NCI-H1436 (cell line): Measurements from ENCODE around the gene RAX.
"Not testable (repeated sequence)": the region's sequence is repeated elsewhere in the genome, so short reads cannot be mapped to it uniquely, and the experiment has no call there.

Source experiments
- DNase-seq: peaks from one replicate; lab custom pipeline; 2025; lab: John Stamatoyannopoulos, UW

The RAX gene

DNA sequence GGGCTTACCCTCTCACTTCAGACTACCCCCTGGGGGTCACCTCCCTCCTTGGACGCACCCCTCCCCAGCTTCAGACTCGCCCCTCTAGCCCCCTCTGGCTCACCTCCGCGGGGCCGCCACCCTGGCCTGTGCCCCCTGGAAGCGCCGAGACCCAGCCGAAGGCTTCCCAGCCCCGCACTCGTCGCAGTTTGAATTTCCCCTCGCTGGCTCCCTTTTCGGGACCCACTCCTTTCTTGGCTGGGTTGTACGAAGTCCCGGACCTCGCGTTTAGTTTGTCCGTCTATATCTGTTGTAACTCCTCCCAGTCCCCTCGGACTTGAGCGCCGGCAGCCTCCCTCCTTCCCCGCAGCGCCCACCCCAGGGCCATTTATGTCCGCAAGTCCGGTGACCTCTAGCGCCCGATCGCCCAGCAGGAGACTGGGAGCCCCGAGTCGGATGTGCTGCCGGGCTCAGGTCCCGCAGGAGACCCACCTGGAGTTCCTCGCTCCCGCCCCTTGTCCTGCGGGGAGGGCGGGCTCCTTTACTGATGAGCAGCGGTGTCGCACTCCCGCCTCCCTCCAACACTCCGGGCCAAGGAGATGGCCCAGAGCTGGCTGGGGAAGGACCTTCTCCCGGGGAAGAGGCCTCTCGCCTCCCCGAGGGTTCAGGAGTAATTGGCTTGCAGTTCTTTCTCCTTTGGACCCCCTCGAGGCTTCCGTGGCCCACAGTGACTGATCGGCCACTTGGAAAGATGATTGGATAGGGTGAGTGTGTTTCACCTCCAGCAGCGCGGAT lies 692 bp upstream of the RAX start:
- no peak for DNase-seq

DNA sequence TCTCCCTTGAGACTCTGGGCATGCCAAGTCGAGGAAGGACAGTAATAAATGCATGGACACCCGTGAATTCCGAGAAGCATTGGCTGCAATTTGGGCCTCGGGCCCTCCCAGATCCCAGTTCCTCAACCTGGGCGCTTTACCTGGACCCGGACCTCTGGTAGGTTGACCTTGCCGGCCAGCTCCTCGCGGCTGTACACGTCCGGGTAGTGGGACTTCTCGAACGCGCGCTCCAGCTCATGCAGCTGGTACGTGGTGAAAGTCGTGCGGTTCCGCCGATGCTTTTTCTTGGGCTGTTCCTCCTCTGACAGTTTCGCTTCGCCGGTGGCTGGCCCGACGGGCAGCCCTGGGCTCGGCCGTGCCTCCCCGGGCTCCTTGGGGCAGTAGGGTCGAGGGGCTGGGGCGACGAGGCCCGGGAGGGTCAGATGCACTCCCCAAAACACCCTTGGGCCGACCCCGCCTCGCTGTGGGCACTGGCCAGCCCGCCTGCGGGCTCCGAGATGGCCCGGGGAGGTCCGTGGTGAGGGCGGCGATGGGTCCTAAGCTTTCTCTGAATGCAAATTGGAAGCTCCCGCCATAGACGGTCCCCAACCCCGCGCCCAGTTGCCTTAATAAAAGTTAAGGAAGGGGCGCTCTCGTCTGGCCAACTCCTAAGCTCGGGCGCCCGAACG lies 899 bp downstream of the RAX start:
- no peak for DNase-seq

DNA sequence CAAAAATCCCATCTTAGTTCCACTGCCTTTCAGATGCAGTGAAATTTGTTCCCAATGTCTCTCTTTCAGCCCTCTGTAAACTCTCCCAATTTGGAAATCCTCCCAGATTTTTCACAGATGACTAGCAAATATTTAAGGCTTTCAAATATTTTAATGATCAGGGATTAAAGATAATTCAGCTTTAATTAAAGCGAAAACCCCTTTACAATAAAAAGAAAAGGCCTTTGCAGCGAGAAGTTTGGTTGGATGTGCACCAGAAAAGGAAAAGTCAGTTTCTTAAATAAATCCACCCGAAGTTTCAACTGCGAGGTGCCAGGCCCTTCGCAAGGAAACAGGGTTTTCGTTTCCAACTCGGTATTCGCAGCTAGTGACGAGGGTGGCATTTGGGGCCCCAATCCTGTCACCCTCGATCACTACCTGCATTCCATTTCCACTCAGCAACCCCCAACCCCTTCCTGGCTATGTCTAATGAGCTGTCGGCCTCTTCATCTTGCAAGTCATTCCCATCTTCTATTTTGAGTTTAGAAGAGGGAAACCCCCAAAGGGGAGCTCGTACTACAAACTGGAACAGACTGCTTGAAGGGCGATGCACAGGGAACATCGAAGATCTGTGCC lies 1.5 kb downstream of the RAX start:
- DNase-seq = no peak

GRCh38 chr18:59270689-59271257 lies 2.5 kb downstream of the RAX start:
- no peak for DNase-seq

- no peak for DNase-seq
Measured at GRCh38 chr18:59269563-59270119, 3.6 kb downstream of the RAX start.

- no peak for DNase-seq
Measured at GRCh38 chr18:59268721-59269562, 4.3 kb downstream of the RAX start.

- no peak for DNase-seq
Measured at GRCh38 chr18:59268127-59268720, 5.0 kb downstream of the RAX start.

DNA sequence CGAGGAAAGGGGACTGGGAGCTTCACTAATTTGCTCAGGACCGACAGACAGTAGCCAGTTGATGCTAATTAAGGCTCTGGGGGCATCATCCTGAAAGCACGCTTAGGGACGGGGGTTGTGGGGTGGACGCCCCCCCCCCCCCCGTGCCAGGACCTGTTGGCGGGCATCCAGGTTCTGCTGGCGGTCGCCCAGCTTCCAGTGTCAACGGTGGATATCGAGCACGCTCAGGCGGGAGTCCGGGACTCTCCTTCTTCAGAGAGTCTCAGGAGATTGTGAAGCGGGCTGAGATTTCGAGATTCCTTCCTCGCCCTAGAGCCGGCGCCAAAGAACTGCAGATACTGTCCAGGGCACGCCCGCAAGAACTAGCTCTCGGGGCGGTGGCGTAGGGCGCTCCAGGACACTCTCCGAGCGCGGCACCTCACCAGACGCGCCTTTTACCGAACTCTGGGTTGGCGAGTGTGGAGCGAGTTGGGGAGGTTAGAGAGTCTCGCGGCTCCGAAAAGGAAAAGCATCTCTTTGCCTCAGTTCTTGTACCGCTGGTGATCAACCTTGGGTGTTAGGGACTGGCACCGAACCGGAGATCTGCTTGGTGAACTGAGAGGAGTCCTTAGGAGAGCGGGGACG lies 5.6 kb downstream of the RAX start:
- DNase-seq = no peak

DNA sequence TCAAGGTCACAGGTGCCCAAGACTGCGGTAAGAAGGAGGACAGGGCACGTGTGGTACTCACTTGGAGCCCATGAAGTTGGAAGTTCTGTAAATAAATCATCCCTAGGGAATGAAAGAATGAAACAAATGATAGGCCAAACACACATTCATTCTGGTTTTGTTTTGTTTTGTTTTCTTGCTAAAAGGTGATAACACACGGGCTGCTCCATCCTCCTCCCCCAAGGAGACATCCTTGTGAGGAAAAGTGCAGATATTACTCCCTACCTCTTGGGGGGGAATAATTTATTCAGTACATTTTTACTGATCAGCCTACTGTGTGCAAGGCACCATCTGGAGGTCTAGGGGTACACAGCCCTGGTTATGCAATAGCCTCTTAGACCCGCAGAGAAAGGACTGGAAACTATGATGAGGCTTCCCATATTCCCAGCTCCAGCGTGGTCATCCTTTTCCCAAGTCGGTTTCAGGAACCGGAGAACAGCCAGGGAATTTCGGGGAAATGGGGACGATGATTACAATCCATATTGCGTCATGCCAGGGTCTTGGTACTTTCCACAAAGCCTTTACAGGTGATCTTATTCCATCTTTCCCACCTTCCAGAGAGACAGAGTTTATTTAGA lies 6.3 kb downstream of the RAX start:
- DNase-seq = no peak

GRCh38 chr18:59266459-59266858 lies 6.8 kb downstream of the RAX start:
- DNase-seq = no peak

DNA sequence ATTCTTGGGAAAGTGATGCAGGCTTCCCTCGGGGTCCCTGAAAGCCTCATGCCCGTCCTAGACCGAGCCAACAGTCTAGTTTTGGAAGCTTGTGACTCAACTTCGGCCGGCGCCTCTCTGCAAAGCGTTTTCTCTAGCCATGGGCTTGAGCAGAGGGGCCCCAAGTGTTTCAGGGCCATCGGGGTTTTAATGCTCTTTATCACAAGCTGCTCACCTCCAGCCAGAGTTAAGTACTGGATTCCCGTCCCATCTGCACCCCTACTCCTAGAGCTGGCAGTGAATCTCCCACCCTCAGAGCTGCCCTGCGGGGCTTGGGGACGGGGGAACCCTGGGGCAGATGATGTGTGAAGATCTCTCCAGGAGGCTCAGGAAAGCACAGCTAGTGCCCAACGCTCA lies 7.3 kb downstream of the RAX start:
- DNase-seq = no peak

- peak; percentile 37 for DNase-seq
Measured at GRCh38 chr18:59265246-59265973, 7.8 kb downstream of the RAX start.

- DNase-seq = no peak
Measured at GRCh38 chr18:59264651-59265245, 8.5 kb downstream of the RAX start.

- DNase-seq = no peak
Measured at GRCh38 chr18:59264121-59264571, 9.1 kb downstream of the RAX start.

DNA sequence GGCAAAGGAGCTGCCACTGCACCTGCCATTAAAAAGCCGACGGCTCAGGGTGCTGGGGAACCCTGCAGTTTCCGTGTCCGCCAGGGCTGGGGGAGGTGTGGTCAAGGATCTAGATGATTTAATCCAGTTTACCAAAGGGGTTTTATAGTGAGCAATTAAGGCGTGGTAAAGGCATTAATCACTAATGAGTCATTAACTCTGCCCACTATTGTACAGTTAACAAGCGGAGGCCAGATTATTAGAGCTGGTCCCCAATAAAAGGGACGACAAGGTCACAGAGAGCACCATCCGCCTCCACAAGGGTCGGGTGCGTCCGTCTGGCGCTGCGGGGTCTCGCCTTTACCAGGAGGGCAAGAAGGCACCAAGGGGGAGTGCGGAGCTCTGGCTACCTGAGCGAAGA lies 9.6 kb downstream of the RAX start:
- DNase-seq = no peak

GRCh38 chr18:59262243-59262642 lies 11.0 kb downstream of the RAX start:
- DNase-seq = not testable (repeated sequence)

DNA sequence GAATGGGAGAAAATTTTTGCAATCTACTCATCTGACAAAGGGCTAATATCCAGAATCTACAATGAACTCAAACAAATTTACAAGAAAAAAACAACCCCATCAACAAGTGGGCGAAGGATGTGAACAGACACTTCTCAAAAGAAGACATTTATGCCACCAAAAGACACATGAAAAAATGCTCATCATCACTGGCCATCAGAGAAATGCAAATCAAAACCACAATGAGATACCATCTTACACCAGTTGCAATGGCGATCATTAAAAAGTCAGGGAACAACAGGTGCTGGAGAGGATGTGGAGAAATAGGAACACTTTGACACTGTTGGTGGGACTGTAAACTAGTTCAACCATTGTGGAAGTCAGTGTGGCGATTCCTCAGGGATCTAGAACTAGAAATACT lies 11.4 kb downstream of the RAX start:
- DNase-seq = not testable (repeated sequence)

DNA sequence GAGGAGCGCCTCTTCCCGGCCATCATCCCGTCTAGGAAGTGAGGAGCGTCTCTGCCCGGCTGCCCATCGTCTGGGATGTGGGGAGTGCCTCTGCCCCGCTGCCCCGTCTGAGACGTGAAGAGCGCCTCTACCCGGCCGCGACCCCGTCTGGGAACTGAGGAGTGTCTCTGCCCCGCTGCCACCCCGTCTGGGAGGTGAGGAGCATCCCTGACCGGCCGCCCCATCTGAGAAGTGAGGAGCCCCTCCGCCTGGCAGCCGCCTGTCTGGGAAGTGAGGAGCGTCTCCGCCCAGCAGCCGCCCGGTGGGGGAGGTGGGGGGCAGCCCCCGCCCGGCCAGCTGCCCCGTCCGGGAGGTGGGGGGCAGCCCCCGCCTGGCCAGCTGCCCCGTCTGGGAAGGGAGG lies 17.8 kb downstream of the RAX start:
- DNase-seq = not testable (repeated sequence)

DNA sequence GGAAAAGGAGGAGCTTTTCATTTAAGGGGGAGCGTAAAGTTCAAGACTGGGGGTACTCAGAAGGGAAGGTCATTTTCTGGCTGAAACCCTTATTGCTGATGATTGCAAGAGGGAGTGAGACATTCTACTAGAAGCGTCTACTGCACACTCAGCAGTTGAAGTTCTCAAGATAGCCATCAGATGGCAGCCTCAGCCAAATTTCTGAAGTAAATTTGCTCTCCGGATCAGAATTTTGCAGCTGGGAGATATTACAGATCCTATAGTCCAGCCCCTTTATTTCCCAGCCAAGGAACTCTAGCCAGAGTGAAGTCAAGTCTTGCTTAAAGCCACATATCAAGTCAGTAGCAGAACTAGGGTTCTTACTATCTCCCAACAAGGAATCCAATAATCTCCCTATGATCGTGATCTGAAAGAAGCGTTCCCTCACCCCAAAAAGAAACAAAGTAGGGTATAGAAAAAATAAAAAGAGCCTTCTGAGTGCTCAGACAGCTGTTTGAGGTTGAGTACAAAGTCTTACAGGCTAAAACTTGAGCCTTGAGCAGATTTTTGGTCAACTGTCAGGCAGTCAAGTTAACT lies 24.0 kb downstream of the RAX start:
- DNase-seq = peak; percentile 55
